Activated naive CD4-positive, alpha-beta T cell treated with anti-CD3 and anti-CD28 coated beads, Interleukin-2, amount 50 U/mL, for 24 hours (primary cell): ENCODE data around the gene FRMD4A.

Source experiments
- H3K27ac Mint-ChIP-seq: one replicate; pipeline ENCODE4 v1.8.0; 2021; ENCODE audit warnings: mild to moderate bottlenecking, mixed read lengths
- H3K27me3 Mint-ChIP-seq: one replicate; pipeline ENCODE4 v1.8.0; 2021; ENCODE audit warnings: mixed read lengths
- H3K36me3 Mint-ChIP-seq: one replicate; pipeline ENCODE4 v1.8.0; 2021; ENCODE audit warnings: mixed read lengths
- H3K4me1 Mint-ChIP-seq: one replicate; pipeline ENCODE4 v1.8.0; 2021; ENCODE audit warnings: mixed read lengths
- H3K4me3 Mint-ChIP-seq: one replicate; pipeline ENCODE4 v1.8.0; 2021; ENCODE audit warnings: mild to moderate bottlenecking, mixed read lengths
- H3K9me3 Mint-ChIP-seq: one replicate; pipeline ENCODE4 v1.8.0; 2021; ENCODE audit warnings: mixed read lengths

FRMD4A gene

DNA sequence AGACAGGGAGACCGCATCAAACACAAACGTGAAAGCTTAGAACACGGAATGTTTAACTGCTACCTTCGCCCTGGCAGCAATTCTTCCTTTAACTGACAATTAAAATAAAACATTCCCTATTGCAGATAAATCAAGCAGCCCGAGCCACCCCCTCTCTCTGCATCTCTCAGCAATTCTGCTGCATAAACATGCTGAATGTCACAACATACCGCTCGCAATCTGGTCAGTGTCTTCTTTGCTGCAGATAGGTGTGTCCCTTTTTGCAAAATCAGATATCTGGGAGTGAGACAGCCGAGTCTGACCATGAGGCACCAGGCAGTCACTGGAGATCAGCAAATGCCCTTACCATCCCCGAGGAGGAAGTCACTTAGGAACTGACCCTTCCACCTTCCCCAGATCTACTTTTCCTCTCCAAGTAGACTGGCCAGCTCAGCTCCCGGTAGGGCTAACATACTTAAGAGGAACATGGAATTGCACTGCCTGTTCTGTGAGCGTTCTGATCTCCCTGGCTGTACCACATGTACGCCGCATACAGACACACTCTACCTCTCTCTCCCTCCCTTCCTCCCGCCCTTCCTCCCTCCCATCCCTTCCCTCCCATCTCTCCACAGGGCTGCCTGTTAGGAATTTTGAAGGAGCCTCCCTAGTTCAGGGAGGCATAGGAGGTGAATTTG is at the start of gene FRMD4A:
Gene FRMD4A, minus strand, starts transcription at position 537 of the 674 bp plus-strand sequence.
- H3K36me3 Mint-ChIP-seq = no peaks in the 10 kb centered on the region
- H3K4me3 Mint-ChIP-seq = no peak within 1 kb of the TSS
- peaks cover 3% of the 10 kb centered on the region for H3K4me1 Mint-ChIP-seq
- H3K27me3 Mint-ChIP-seq = peaks cover 8% of the 10 kb centered on the region
- H3K27ac Mint-ChIP-seq = no peak within 1 kb of the TSS
- H3K9me3 Mint-ChIP-seq = peaks cover under 1% of the 10 kb centered on the region

GRCh38 chr10:14379556-14380280 is 49.0 kb upstream of the FRMD4A start:
- no peak overlapping the region for H3K27ac Mint-ChIP-seq
- H3K9me3 Mint-ChIP-seq = no peaks in the 10 kb centered on the region
- peaks cover 57% of the 10 kb centered on the region for H3K4me1 Mint-ChIP-seq
- no peak overlapping the region for H3K4me3 Mint-ChIP-seq
- H3K27me3 Mint-ChIP-seq = no peaks in the 10 kb centered on the region
- no peaks in the 10 kb centered on the region for H3K36me3 Mint-ChIP-seq

GRCh38 chr10:14378387-14378960 is 47.8 kb upstream of the FRMD4A start:
- H3K9me3 Mint-ChIP-seq = no peaks in the 10 kb centered on the region
- H3K27ac Mint-ChIP-seq = no peak overlapping the region
- H3K4me3 Mint-ChIP-seq = no peak overlapping the region
- H3K27me3 Mint-ChIP-seq = peaks cover 1% of the 10 kb centered on the region
- peaks cover 50% of the 10 kb centered on the region for H3K4me1 Mint-ChIP-seq
- H3K36me3 Mint-ChIP-seq = no peaks in the 10 kb centered on the region

DNA sequence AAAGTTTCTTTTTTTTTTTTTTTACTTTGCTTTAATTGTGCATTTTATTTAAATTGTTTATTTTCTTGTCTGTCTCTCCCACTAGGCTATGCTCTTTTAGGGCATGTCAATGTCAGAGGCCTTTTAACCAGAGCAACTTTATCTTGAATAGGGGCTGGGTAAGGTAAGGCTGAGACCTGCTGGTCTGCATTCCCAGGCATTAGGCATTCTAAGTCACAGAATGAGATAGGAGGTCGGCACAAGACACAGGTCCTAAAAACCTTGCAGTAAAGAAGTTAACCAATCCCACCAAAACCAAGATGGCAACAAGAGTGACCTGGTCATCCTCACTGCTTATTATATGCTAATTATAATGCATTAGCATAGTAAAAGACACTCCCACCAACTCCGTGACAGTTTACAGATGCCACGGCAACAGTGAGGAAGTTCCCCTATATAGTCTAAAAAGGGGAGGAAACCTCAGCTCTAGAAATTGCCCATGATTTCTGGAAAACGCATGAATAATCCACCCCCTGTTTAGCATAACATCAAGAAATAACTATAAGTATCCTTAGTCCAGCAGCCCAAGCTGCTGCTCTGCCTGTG is 47.0 kb upstream of the FRMD4A start:
- Mint-ChIP-seq H3K4me3 (no peak overlapping the region), H3K27ac (no peak overlapping the region), H3K27me3 (peaks cover 1% of the 10 kb centered on the region), H3K4me1 (peaks cover 43% of the 10 kb centered on the region), H3K36me3 (no peaks in the 10 kb centered on the region), H3K9me3 (no peaks in the 10 kb centered on the region)

GRCh38 chr10:14374745-14375445 is 44.2 kb upstream of the FRMD4A start:
- Mint-ChIP-seq H3K4me3 (no peak overlapping the region), H3K9me3 (no peaks in the 10 kb centered on the region), H3K4me1 (peaks cover 24% of the 10 kb centered on the region), H3K27ac (no peak overlapping the region), H3K27me3 (peaks cover 1% of the 10 kb centered on the region), H3K36me3 (no peaks in the 10 kb centered on the region)

DNA sequence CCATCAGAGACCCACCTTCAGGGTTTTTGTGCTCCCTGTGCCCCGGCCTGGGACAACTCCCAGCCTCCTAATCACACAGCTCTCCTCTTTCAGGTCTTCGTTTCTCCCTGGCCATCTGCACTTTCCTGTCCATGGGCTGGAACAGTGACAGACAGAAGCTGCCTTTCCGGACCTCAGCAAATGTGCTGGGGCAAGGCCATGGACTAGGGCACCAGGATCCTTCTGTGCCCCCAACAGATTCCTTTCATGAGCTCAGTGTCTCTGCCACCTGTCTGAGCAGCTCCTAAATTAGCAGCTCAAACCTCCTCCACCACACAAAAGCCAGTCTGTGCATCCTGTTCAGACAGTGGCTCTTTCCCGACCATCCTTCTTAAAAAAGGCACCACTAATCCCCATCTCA is 41.9 kb upstream of the FRMD4A start:
- no peaks in the 10 kb centered on the region for H3K9me3 Mint-ChIP-seq
- H3K27me3 Mint-ChIP-seq = peaks cover 1% of the 10 kb centered on the region
- no peak overlapping the region for H3K27ac Mint-ChIP-seq
- H3K4me3 Mint-ChIP-seq = no peak overlapping the region
- no peaks in the 10 kb centered on the region for H3K36me3 Mint-ChIP-seq
- peaks cover 13% of the 10 kb centered on the region for H3K4me1 Mint-ChIP-seq

DNA sequence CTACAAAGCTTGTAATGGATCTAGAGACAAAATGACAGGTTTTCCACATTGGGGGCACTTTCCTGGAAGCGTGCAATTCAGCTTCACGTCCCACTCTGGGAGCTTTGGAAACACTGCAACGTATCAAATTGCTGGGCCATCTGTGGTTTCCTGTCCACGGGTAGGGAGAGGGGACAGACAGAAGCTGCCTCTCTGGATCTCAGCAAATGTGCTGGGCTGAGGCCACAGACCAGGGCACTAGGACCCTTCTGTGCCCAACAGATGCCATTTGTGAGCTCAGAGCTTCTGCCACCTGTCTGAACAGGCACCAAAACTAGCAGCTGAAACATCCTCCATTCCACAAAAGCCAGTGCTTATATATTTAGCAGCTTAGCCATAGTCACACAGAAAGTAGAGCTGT is 40.9 kb upstream of the FRMD4A start:
- no peaks in the 10 kb centered on the region for H3K9me3 Mint-ChIP-seq
- H3K4me1 Mint-ChIP-seq = peaks cover 13% of the 10 kb centered on the region
- H3K36me3 Mint-ChIP-seq = no peaks in the 10 kb centered on the region
- H3K27ac Mint-ChIP-seq = no peak overlapping the region
- H3K27me3 Mint-ChIP-seq = peaks cover 1% of the 10 kb centered on the region
- H3K4me3 Mint-ChIP-seq = no peak overlapping the region

GRCh38 chr10:14370894-14371293 is 40.2 kb upstream of the FRMD4A start:
- Mint-ChIP-seq H3K36me3 (no peaks in the 10 kb centered on the region), H3K4me1 (peaks cover 13% of the 10 kb centered on the region), H3K9me3 (no peaks in the 10 kb centered on the region), H3K27me3 (peaks cover 1% of the 10 kb centered on the region), H3K27ac (no peak overlapping the region), H3K4me3 (no peak overlapping the region)

DNA sequence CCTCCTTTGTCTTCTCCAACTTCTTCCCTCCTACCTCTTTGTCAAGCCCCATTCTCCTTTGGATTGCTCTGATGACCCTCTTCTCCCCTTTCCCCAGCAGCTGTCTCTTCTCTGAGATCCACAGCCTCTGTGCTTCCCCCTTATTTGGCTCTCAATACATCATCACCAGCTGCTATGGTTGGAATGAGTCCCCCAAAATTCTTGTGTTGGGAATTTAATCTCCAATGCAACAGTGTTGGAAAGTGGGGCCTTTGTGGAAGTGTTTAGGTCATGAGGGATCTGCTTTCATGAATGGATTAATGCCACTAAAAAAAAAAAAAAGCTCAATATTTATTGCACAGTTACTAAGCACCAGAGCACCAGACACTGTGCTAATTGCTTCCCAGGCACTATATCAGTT is 39.2 kb upstream of the FRMD4A start:
- Mint-ChIP-seq H3K4me1 (peaks cover 6% of the 10 kb centered on the region), H3K9me3 (no peaks in the 10 kb centered on the region), H3K27ac (no peak overlapping the region), H3K36me3 (no peaks in the 10 kb centered on the region), H3K27me3 (peaks cover 1% of the 10 kb centered on the region), H3K4me3 (no peak overlapping the region)

GRCh38 chr10:14366760-14367159 is 36.0 kb upstream of the FRMD4A start:
- H3K27ac Mint-ChIP-seq = no peak overlapping the region
- H3K9me3 Mint-ChIP-seq = no peaks in the 10 kb centered on the region
- H3K27me3 Mint-ChIP-seq = no peaks in the 10 kb centered on the region
- no peak overlapping the region for H3K4me3 Mint-ChIP-seq
- H3K4me1 Mint-ChIP-seq = no peaks in the 10 kb centered on the region
- H3K36me3 Mint-ChIP-seq = no peaks in the 10 kb centered on the region

DNA sequence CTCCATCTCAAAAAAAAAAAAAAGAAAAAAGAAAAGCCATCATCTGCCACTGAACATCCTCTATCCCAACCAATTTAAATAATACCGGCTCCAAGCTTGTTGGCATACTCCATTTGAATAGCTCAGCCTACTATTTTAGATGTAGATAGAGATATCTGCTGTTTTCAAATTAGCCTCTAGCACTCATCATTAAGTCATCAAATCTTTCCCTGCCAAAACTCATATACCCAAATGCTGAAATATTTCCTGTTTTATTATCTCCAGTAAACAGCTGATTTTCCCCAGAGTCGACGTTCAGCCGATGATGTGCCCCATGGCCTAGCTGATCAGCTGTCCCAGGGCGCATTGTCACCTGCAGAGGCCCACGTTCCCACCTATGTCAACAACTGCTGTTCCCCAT is 34.5 kb upstream of the FRMD4A start:
- Mint-ChIP-seq H3K36me3 (no peaks in the 10 kb centered on the region), H3K4me1 (no peaks in the 10 kb centered on the region), H3K9me3 (no peaks in the 10 kb centered on the region), H3K27me3 (no peaks in the 10 kb centered on the region), H3K27ac (no peak overlapping the region), H3K4me3 (no peak overlapping the region)

- H3K9me3 Mint-ChIP-seq = no peaks in the 10 kb centered on the region
- no peaks in the 10 kb centered on the region for H3K36me3 Mint-ChIP-seq
- H3K27me3 Mint-ChIP-seq = no peaks in the 10 kb centered on the region
- H3K4me3 Mint-ChIP-seq = no peak overlapping the region
- no peaks in the 10 kb centered on the region for H3K4me1 Mint-ChIP-seq
- H3K27ac Mint-ChIP-seq = no peak overlapping the region
Measured at GRCh38 chr10:14362104-14362503, 31.4 kb upstream of the FRMD4A start.

DNA sequence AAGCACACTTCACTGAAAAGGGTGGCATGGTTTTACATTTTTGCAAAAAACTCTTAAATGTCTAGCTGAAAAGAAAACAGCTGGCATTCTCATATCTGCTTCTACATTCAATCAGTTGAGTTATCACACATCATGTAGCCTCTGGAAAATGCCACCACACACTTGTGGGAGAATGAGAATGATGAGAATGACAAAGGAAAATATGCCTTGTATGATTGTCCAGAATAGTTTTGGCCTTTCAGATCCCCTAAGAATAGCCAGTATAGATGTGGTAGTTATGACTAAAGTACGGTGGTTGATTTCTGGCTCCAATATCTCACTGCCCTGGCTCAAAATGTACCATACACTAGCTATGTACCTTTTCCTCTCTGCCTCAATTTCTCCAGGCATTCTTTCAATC is 30.2 kb upstream of the FRMD4A start:
- Mint-ChIP-seq H3K27ac (no peak overlapping the region), H3K4me1 (no peaks in the 10 kb centered on the region), H3K9me3 (no peaks in the 10 kb centered on the region), H3K27me3 (no peaks in the 10 kb centered on the region), H3K4me3 (no peak overlapping the region), H3K36me3 (no peaks in the 10 kb centered on the region)

- H3K36me3 Mint-ChIP-seq = no peaks in the 10 kb centered on the region
- H3K9me3 Mint-ChIP-seq = no peaks in the 10 kb centered on the region
- H3K4me1 Mint-ChIP-seq = no peaks in the 10 kb centered on the region
- no peak overlapping the region for H3K27ac Mint-ChIP-seq
- H3K27me3 Mint-ChIP-seq = no peaks in the 10 kb centered on the region
- H3K4me3 Mint-ChIP-seq = no peak overlapping the region
Measured at GRCh38 chr10:14360515-14360914, 29.8 kb upstream of the FRMD4A start.

DNA sequence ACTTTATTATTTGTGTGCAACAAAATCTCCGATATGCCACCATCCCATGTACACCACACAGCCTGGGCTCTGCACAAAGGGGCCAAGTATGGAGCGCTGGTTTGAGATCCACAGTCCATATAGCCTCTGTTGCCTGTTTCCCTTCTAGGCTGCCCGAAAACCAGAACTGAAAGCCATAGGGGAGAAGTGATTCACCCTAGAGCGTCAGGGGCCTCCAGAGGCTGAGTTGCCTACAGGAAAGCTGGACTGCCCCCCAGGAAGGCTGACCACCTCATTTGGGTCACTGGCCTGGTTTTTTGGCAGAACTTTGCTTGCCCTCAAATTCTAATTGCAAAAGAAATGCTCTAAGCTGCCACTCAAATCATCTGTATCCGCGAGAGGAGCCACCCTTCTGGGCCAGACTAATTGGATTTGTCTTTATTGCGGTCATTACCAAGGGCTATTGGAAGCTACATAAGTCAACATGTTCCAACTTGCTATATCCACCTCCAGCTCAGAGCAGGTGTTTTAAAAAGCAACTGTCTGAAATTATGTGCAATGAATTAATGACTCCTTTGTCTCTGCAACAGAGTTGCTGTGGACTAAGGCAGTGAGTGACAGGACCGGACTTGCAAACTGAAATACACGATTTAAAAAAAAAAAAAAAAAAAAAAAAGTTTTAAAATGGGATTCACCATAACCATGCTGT is 28.3 kb upstream of the FRMD4A start:
- Mint-ChIP-seq H3K27me3 (peaks cover 3% of the 10 kb centered on the region), H3K4me3 (no peak overlapping the region)

More for the DNA sequence above, 28.3 kb upstream of the FRMD4A start:
- no peaks in the 10 kb centered on the region for H3K36me3 Mint-ChIP-seq
- no peaks in the 10 kb centered on the region for H3K4me1 Mint-ChIP-seq
- H3K27ac Mint-ChIP-seq = no peak overlapping the region
- H3K9me3 Mint-ChIP-seq = no peaks in the 10 kb centered on the region
